LNCaP clone FGC (cell line): ENCODE data around the gene TBC1D16.

Experiments
- DNase-seq: peaks from one replicate; pipeline ENCODE4 v3.0.0-alpha.2; 2011; ENCODE audit warnings: low read depth
- H3K4me3 ChIP-seq: 2 replicates; pipeline ENCODE4 v1.5.1; 2011; ENCODE audit warnings: mild to moderate bottlenecking, low read depth, low read length, control low read depth
- TF ChIP-seq, protein P1 (sequence below): IDR thresholded peaks from 2 replicates; pipeline ENCODE4 v1.5.1; 2012; ENCODE audit warnings: mild to moderate bottlenecking; ENCODE audit not compliant: control insufficient read depth, insufficient read depth; ENCODE audit errors: extremely low read depth

The TBC1D16 gene

DNA sequence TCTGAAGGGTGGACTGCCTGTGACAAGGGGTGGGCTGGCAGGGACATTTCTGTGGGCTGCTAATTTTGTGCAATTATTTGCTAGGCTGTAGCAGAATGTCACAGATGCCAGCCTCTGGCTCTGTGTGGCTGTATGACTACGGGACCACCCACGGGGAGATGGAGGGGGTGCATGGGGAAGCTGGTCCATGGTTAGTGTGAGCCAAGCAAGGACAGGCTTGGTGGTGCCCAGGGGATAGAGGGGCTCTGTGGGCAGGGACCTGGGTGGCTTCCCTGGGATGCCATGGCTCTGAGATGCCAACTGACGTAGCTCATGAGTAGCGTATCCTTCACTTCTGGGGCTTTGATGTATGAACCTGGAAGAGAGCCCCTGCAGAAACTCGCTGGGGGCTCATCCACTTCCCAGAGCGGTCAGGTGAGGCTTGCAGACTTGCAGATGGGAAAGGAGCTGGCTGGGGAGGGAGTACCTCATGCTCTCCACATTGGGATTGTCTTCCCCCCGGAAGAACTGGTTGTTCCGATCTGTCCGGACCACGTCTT lies 87.2 kb downstream of the TBC1D16 start:
- no peak for DNase-seq
- H3K4me3 ChIP-seq, result no peak overlapping the region
- TF ChIP-seq, protein P1, sequence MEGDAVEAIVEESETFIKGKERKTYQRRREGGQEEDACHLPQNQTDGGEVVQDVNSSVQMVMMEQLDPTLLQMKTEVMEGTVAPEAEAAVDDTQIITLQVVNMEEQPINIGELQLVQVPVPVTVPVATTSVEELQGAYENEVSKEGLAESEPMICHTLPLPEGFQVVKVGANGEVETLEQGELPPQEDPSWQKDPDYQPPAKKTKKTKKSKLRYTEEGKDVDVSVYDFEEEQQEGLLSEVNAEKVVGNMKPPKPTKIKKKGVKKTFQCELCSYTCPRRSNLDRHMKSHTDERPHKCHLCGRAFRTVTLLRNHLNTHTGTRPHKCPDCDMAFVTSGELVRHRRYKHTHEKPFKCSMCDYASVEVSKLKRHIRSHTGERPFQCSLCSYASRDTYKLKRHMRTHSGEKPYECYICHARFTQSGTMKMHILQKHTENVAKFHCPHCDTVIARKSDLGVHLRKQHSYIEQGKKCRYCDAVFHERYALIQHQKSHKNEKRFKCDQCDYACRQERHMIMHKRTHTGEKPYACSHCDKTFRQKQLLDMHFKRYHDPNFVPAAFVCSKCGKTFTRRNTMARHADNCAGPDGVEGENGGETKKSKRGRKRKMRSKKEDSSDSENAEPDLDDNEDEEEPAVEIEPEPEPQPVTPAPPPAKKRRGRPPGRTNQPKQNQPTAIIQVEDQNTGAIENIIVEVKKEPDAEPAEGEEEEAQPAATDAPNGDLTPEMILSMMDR, result no peak

DNA sequence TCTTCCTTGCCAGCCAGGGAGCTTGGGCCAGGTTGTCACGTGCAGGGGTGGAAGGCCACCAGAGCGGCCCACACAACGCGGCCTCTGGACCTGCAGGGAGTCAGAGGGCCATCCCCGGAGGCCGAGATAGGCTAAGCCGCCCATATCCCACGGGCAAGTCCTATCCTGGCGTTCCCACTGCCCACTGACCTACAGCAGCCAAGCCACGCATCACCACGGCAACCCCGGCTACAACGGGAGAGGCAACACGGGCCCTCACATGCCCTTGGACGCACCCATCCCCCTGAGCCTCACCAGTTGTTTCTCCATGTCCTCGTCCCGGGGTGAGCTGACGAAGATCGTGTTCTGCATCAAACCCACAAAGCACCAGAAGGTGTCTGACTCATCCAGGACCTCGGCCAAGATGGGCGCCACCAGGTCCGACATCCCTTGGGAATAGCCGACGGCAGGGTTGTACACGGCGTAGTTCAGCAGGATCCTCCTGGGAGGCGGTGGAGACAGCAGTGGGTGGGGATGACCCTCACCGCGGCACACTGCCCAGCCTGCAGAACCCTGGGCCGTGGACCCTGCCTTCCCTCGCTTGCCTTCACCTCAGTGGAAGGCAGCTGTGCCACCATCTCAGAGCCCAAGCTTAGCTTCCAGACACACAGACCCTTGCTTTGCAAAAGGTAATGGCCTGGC lies 88.2 kb downstream of the TBC1D16 start:
- DNase-seq, result no peak
- TF ChIP-seq, protein P1, result no peak

DNA sequence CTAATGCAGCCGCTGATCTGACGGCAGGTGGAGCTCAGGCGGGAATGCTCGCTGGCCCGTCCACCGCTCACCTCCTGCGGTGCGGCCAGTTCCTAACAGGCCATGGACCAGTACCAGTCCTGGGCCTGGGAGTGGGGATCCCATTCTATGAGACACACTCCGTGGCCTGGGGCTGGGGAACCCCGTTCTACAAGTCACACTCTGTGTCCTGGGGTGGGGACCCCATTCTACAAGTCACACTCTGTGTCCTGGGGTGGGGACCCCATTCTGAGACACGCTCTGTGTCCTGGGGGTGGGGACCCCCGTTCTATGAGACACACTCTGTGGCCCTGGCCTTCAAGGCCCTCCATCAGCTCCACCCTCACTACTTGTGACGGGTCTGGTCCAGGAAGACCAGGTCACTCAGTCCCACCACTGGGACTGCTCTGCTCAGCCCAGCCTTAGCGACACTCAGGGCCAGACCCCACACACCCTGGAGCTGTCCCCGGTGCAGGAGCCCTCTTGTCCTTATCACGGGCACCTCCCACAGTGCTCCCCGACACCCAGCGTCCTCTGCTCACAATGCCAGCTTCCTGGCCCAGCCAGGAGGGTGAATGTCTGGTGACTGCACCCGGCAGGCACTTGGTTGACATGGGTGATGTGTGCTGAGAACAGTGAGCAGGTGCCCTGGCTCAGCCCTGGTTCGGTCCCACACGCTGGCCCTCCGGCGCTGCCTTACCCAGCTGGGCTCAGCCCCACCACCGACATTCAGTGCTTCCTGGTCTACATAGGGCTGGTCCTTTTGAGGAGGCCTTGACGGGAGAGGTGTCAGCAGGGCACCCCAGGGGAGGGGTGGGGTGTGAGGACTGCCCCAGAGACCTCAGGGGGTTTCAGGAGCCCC lies 89.1 kb downstream of the TBC1D16 start:
- H3K4me3 ChIP-seq, result no peak overlapping the region
- no peak for DNase-seq
- TF ChIP-seq, protein P1, result no peak

More for the DNA sequence above, 88.2 kb downstream of the TBC1D16 start:
- H3K4me3 ChIP-seq, result no peak overlapping the region

DNA sequence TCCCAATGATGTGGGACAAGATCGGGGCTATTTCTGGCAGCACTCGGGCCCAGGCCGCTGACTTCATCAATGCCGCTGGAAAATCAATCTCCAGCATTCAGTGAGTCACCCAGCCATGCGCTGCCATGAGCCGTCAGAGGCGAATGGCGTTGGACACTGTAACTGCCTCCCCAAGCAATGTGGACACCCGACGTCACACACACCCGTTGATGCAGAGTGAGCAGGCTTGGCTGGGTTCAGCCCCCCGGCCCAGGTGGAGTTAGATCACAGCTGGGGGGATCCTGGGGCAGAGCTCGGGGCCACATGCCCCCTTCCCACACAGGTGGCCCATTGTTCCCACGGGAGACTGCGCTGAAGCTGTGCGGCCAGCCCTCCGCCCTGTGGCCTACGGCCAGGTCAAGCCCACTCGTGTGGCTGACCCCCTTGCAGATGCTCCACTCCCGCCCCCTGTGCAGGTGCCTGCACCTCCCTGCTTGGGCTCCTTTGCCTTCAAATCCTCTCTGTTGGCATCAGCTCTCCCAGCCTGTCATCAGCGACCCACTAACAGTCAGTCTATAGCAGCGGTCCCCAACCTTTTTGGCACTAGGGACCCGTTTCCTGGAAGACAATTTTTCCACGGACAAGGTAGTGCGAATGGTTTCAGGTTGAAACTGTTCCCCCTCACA lies 89.9 kb downstream of the TBC1D16 start:
- H3K4me3 ChIP-seq, result no peak overlapping the region
- no peak for DNase-seq
- TF ChIP-seq, protein P1, result no peak

DNA sequence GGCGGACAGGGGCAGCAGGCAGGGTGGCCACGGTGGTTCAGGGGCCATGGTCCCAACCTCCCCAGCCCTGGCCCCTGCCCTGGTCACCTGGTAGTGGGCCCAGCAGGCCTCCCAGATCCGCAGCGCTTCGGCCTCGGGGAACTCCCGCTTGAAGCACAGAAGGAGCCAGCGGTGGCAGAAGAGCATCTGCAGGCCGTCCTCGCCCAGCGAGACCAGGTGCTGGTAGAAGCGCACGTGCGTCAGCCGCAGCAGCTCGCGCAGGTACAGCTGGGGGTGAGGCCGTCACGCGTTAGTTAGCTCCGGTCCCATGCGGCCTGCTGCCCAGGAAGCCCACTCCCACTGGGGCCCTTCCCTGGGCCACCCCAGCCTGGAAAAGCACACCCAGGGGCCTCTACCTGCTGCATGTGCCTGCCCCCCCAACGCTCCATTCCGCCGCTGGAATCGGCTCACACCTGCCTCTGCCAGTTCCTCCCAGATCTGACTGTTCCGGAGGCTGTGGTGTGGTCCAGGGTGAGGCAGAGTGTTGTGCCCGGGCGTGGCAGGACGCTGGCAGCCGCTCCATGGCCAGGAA lies 90.8 kb downstream of the TBC1D16 start:
- no peak for DNase-seq
- TF ChIP-seq, protein P1, result no peak

DNA sequence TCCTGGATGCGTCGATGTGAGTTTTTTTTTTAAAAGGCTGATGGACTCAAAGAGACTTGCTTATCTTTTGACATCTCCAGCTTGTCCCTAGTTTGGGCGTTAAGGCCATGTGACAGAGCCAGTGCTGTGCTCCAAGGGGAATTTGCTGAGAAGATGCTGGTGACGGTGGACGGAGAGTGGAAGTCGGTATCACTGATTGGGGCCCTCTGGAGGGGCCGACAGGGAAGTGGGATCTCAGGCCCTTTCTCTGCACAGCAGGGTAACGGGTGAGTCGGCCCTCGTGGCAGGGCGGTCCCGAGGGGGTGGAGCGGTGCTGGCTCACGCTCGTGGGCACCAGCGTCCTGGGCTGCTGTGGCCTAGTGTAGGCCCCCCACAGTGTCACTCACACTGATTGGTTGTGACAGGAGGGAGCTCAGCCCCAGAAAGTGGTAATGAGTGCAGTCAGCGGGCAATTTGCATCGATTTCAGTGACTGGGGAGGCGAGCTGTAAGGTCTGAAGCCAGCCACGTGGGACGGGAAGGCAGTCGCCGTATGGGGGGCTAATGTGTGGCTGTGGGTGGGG lies 91.3 kb downstream of the TBC1D16 start:
- no peak for DNase-seq
- H3K4me3 ChIP-seq, result no peak overlapping the region
- TF ChIP-seq, protein P1, result no peak

More for the DNA sequence above, 90.8 kb downstream of the TBC1D16 start:
- no peak overlapping the region for H3K4me3 ChIP-seq
